Activated CD8-positive, alpha-beta memory T cell treated with anti-CD3 and anti-CD28 coated beads, Interleukin-2, amount 50 U/mL, for 24 hours (primary cell): ENCODE results near the gene HSDL2.
A peak's percentile ranks its signal among the peaks of the same experiment; 100 is the strongest.
"Not testable (repeated sequence)": the region's sequence is repeated elsewhere in the genome, so short reads cannot be mapped to it uniquely, and the experiment has no call there.

Source experiments
- DNase-seq: peaks from one replicate; pipeline ENCODE4 v3.0.0-alpha.2; 2020; ENCODE audit errors: extremely low read depth

Gene HSDL2

GRCh38 chr9:112380102-112380824, at the start of gene HSDL2:
Gene HSDL2 (plus strand): TSS chr9:112380108. CDS start chr9:112380164, 56 bp downstream.
- no peak for DNase-seq

- no peak for DNase-seq
Measured at GRCh38 chr9:112331674-112331952, 48.3 kb upstream of the HSDL2 start.

GRCh38 chr9:112332214-112332613, 47.7 kb upstream of the HSDL2 start:
- no peak for DNase-seq

GRCh38 chr9:112332674-112332976, 47.3 kb upstream of the HSDL2 start:
- DNase-seq = no peak

- DNase-seq = peak; percentile 29
Measured at GRCh38 chr9:112332977-112333638, 46.8 kb upstream of the HSDL2 start, which contains the start of gene PTBP3. Gene PTBP3 (minus strand): TSS chr9:112333619. CDS start chr9:112297865, 35,754 bp downstream.

GRCh38 chr9:112333639-112334431, 46.1 kb upstream of the HSDL2 start:
- peak; percentile 76 for DNase-seq

GRCh38 chr9:112334432-112334841, 45.5 kb upstream of the HSDL2 start:
- no peak for DNase-seq

GRCh38 chr9:112337547-112337946, 42.4 kb upstream of the HSDL2 start:
- DNase-seq = no peak

GRCh38 chr9:112338561-112338960, 41.3 kb upstream of the HSDL2 start:
- DNase-seq = no peak

- DNase-seq = no peak
Measured at GRCh38 chr9:112339886-112340285, 40.0 kb upstream of the HSDL2 start.

GRCh38 chr9:112341730-112342129, 38.2 kb upstream of the HSDL2 start:
- DNase-seq = no peak

- peak; percentile 56 for DNase-seq
Measured at GRCh38 chr9:112348257-112349007, 31.5 kb upstream of the HSDL2 start.

GRCh38 chr9:112349008-112349333, 30.9 kb upstream of the HSDL2 start:
- DNase-seq = no peak

GRCh38 chr9:112351184-112351583, 28.7 kb upstream of the HSDL2 start:
- DNase-seq = no peak

- no peak for DNase-seq
Measured at GRCh38 chr9:112352209-112352608, 27.7 kb upstream of the HSDL2 start.

- DNase-seq = no peak
Measured at GRCh38 chr9:112354081-112354743, 25.7 kb upstream of the HSDL2 start.

GRCh38 chr9:112355427-112355897, 24.4 kb upstream of the HSDL2 start:
- DNase-seq = no peak

GRCh38 chr9:112360047-112360804, 19.7 kb upstream of the HSDL2 start:
- DNase-seq = no peak

GRCh38 chr9:112361601-112362000, 18.3 kb upstream of the HSDL2 start:
- no peak for DNase-seq

- no peak for DNase-seq
Measured at GRCh38 chr9:112364761-112365160, 15.1 kb upstream of the HSDL2 start.

- not testable (repeated sequence) for DNase-seq
Measured at GRCh38 chr9:112365257-112365656, 14.7 kb upstream of the HSDL2 start.
